Tibial artery (tissue), 4 donors: Measurements from ENCODE around the gene DCXR.

Experiments used
- DNase-seq, 2 donors: peaks; one replicate each; pipeline ENCODE4 v3.0.0-alpha.2; 2019
- H3K27ac ChIP-seq, 2 donors: fragments of 200-600 bp; sonication (generic) in 1 of 2; 1 replicate in 1 of 2; 2 replicates in 1 of 2; pipeline ENCODE4 v1.5.1; 2018 to 2019; ENCODE audit warnings: mild to moderate bottlenecking in 1 of 2
- H3K27me3 ChIP-seq, 2 donors: fragments of 200-600 bp; sonication (generic) in 1 of 2; one replicate each; pipeline versions ENCODE4 v1.5.1 to v1.6.0; 2016 to 2019
- H3K36me3 ChIP-seq, 3 donors: fragments of 200-600 bp; sonication (generic) in 2 of 3; one replicate each; pipeline ENCODE4 v1.5.1; 2016 to 2019; ENCODE audit warnings: mild to moderate bottlenecking in 2 of 3
- H3K4me1 ChIP-seq, 4 donors: fragments of 200-600 bp; sonication (generic) in 2 of 4; 1 replicate in 3 of 4; 2 replicates in 1 of 4; pipeline ENCODE4 v1.5.1; 2016 to 2019
- H3K4me3 ChIP-seq, 2 donors: fragments of 200-600 bp; sonication (generic) in 1 of 2; 1 replicate in 1 of 2; 2 replicates in 1 of 2; pipeline ENCODE4 v1.5.1; 2018 to 2019; ENCODE audit warnings: mild to moderate bottlenecking in 2 of 2
- H3K9me3 ChIP-seq, 3 donors: fragments of 200-600 bp; sonication (generic) in 1 of 3; one replicate each; pipeline ENCODE4 v1.5.1; 2016 to 2019
- intact Hi-C: fragments of 100-400 bp; cut with DNase I; formaldehyde crosslinking; loops from one replicate; pipeline ENCODE4 v1.15.0; 2023; ENCODE audit warnings: low total_unique reads
- TF ChIP-seq, protein P1 (sequence below), 2 experiments: fragments of 200-600 bp in 1 of 2; fragments of 450-650 bp in 1 of 2; IDR thresholded peaks; one replicate each; pipeline ENCODE4 v1.5.1; 2017 to 2019; ENCODE audit warnings: antibody characterized with exemption in 2 of 2, mild to moderate bottlenecking in 1 of 2, moderate library complexity in 1 of 2

Gene DCXR

DNA sequence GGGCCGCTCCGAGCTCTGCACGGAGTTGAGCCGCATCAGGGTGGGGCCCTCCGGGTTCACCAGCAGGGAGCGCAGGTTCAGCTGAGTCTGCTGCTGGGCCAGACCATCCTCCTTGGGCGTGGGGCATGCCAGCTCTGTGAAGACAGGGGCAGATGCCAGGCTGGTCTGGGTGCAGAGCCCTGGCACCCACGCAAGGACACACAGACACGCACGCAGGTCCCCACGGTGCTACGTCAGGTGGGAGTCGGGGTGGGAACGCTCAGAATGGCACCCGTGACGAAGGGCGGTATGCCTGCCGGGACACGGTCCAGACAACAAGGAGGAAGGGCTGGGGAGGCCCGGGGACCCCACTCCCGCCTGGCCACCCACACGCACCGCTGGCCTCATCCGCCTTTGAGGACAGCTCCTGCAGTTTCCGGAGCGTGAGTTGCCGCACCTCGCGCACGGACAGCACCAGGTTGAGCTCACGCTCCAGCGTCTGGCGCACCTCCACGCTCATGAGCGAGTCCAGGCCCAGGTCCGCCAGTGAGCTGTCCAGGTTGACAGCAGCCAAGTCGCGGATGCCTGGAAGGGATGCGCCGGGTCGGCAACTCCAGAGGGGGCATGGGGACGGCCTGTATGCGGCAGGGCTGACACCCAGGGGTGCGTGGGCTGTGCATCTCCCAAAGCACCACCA lies 43.4 kb upstream of the DCXR start:
- no peak for DNase-seq

DNA sequence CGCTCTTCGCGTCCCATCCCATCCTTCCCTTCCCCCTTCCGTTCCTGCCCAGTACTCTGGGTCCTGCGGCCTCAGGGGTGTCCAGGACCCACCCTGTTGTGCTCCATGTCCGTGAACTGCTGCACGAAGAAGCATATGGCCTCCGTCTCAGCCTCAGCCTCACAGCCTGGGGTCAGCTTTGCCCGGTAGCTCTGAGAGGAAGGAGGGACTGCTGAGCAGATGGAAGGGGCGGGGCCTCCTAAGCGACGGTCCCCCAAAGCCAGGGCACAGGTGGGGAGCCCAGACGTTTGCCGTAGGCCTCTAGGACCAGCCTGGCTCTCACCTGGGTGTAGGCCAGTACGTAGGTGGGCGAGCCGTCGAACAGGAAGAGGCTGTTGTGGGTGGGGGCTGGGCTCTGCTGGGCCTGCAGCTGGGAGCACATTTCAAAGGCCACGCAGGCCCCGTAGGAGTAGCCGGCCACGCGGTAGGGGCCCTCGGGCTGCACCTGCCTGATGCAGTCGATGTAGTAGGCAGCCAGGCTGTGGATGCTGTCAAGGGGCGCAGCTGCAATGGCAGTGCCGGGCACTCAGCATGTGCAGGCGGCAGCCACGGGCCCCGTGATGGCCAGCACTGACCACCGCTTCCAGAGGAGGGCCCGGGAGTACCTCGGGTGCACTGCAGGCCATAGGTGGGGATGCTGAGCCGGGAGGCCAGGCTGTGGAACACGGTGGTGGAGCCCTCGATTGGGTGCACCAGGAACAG lies 42.7 kb upstream of the DCXR start:
- TF ChIP-seq, protein P1, sequence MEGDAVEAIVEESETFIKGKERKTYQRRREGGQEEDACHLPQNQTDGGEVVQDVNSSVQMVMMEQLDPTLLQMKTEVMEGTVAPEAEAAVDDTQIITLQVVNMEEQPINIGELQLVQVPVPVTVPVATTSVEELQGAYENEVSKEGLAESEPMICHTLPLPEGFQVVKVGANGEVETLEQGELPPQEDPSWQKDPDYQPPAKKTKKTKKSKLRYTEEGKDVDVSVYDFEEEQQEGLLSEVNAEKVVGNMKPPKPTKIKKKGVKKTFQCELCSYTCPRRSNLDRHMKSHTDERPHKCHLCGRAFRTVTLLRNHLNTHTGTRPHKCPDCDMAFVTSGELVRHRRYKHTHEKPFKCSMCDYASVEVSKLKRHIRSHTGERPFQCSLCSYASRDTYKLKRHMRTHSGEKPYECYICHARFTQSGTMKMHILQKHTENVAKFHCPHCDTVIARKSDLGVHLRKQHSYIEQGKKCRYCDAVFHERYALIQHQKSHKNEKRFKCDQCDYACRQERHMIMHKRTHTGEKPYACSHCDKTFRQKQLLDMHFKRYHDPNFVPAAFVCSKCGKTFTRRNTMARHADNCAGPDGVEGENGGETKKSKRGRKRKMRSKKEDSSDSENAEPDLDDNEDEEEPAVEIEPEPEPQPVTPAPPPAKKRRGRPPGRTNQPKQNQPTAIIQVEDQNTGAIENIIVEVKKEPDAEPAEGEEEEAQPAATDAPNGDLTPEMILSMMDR (IDR thresholded peaks at IDR 0.05): no peak
- Histone ChIP-seq H3K27me3 (no peaks in the 10 kb centered on the region), H3K9me3 (no peaks in the 10 kb centered on the region), H3K4me1 (no peaks in the 10 kb centered on the region), H3K27ac (no peak overlapping the region), H3K36me3 (peaks cover 53 to 74% (median 71%) of the 10 kb centered on the region in 3 donors), H3K4me3 (no peak overlapping the region)
- intact Hi-C loops: no loop called here
- DNase-seq: no peak

More for the DNA sequence above, 43.4 kb upstream of the DCXR start:
- Histone ChIP-seq H3K27me3 (no peaks in the 10 kb centered on the region), H3K4me3 (no peak overlapping the region), H3K36me3 (peaks cover 60 to 82% (median 78%) of the 10 kb centered on the region in 3 donors), H3K9me3 (no peaks in the 10 kb centered on the region), H3K27ac (no peak overlapping the region), H3K4me1 (no peaks in the 10 kb centered on the region)
- intact Hi-C loops: no loop called here
- TF ChIP-seq, protein P1 (IDR thresholded peaks at IDR 0.05): no peak

DNA sequence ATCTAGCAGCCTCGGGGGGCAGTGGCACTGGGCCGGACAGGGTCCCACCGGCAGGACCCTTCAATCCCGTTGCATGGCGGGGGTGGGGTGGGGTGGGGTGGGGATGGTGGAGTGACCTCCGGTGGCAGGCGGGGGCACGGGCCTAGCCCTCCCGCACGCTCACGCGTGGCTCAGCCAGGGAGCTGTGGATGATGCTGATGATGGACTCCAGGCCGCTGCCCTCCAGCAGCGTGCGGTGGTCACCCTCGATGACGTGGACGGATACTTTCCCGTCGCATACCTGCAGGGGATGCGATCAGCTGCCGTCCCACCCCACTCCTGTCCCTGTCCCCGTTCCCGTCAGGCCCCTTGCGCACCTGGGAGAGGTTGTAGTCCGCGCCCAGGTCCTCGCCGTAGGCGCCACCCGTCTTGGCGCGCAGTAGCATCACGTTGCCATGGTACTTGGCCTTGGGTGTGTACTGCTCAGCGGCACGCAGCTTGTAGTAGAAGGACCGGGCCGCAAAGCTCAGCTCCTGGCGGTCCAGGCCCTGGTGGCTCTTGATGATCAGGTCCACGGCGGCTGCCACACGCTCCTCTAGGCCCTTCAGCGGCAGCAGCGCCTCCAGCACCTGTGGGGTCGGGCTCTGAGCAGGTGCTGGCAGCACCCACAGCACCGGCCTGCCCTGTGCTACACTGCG lies 41.6 kb upstream of the DCXR start:
- Histone ChIP-seq H3K4me3 (no peak overlapping the region), H3K36me3 (peaks cover 43 to 64% (median 60%) of the 10 kb centered on the region in 3 donors), H3K9me3 (no peaks in the 10 kb centered on the region), H3K4me1 (no peaks in the 10 kb centered on the region), H3K27ac (no peak overlapping the region), H3K27me3 (no peaks in the 10 kb centered on the region)
- TF ChIP-seq, protein P1 (IDR thresholded peaks at IDR 0.05): no peak
- intact Hi-C loops: no loop called here
- DNase-seq: no peak

DNA sequence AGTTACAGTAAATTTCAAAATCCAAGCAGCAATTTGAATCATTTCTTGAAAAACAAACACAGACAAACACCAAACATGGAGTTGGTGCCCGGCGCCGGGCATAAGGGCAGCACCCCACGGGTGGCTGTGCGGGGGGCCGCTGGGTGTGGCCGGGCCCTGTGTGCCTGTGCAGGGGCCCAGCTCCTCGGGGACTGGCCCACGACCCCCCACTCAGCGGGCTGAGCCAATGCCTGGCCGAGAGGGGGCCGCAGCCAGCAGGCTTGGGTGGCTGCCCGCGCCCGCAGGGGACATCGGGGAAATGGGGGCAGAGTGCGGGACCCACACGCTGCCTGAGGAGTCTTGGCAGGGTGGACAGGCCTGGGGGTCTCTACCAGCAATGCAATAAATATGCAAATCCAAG lies 40.9 kb upstream of the DCXR start:
- Histone ChIP-seq H3K36me3 (peaks cover 36 to 57% (median 53%) of the 10 kb centered on the region in 3 donors), H3K27ac (no peak overlapping the region)
- TF ChIP-seq, protein P1 (IDR thresholded peaks at IDR 0.05): no peak

DNA sequence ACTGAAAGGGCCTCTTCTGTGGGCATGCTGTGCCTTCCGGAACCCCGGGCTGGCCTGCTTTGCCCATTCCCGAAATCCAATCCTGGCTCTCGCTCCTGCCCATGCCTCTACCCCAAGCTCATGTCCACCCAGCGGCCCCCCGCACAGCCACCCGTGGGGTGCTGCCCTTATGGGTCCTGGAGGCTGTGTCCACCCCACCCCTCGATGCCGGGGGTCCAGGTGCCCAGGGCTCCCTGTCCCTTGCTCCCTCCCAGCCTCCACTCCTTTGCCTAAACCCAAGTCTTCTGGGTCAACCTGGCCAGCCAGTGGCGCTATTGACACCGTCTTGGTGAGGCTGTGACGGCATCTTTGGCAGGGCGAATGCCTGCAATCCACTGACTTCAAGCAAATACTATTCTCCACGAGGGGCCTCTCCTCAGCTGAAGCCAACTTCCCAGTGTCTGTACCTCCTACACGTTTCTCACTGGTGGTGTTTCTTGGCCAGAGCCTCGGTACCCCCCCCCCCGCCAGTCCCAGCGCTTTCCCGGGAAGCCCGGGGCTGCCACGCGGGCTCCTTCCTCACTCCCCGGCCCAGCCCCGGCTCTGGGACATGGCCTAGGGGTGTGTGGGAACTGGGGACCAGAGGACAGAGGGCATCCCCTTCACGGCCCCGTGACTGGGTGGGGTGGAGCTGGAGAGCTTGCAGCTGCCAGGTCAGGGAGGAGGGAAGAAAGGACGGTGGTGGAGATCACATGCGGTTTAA lies 40.3 kb upstream of the DCXR start:
- H3K4me1 ChIP-seq: no peaks in the 10 kb centered on the region
- H3K9me3 ChIP-seq: no peaks in the 10 kb centered on the region
- TF ChIP-seq, protein P1 (IDR thresholded peaks at IDR 0.05): no peak
- DNase-seq: no peak
- H3K27ac ChIP-seq: no peak overlapping the region
- H3K4me3 ChIP-seq: no peak overlapping the region
- intact Hi-C loops: no loop called here
- no peaks in the 10 kb centered on the region for H3K27me3 ChIP-seq
- H3K36me3 ChIP-seq: peaks cover 29 to 50% (median 47%) of the 10 kb centered on the region in 3 donors

More for the DNA sequence above, 40.9 kb upstream of the DCXR start:
- no peak overlapping the region for H3K4me3 ChIP-seq
- H3K27me3 ChIP-seq: no peaks in the 10 kb centered on the region
- no peak for DNase-seq
- H3K9me3 ChIP-seq: no peaks in the 10 kb centered on the region
- intact Hi-C loops: no loop called here
- H3K4me1 ChIP-seq: no peaks in the 10 kb centered on the region
